ENCODE measurements around the gene KATNAL1.
A peak's percentile ranks its signal among the peaks of the same experiment; 100 is the strongest.

The KATNAL1 gene

GRCh38 chr13:30334663-30335386 lies 27.5 kb upstream of the KATNAL1 start:
- DNase-seq (ENCODE audit: insufficient read length, low spot score) (no peak), FAIRE-seq (peak; percentile 62)
- TF ChIP-seq PAX5 (IDR thresholded peaks at IDR 0.05; ENCODE audit: insufficient read depth, low read length, severe bottlenecking) = no peak
- no peak for TF ChIP-seq SPI1 (IDR thresholded peaks at IDR 0.05; ENCODE audit: low read depth, low read length)
- no peak for TF ChIP-seq TAF1 (IDR thresholded peaks at IDR 0.05; ENCODE audit: low read depth, low read length)
- TF ChIP-seq POLR2AphosphoS5 (IDR thresholded peaks at IDR 0.05; ENCODE audit: low read depth, low read length) = no peak
- TF ChIP-seq POLR2A (IDR thresholded peaks at IDR 0.05; ENCODE audit: low read depth, low read length) = no peak
- no peak for TF ChIP-seq POU2F2 (IDR thresholded peaks at IDR 0.05; ENCODE audit: low read depth, low read length)

DNA sequence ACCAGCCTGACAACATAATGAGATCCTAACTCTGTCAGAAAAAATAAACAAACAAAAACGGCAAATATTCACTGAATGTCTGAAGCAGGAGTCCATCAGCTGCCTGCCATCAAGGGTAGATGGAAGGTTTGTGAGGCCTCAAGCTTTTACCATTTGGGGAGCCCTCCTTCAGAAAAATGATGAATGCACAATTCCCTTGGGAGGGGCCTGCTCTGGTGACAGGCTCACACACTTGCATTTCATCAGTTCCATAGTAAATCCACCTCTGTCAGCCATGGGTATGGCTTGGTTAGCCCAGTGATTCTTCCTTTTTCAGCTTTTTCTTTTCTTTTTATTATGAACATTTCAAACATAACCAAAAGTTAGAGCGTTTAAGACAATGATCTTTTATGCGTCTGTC lies 26.3 kb upstream of the KATNAL1 start:
- no peak for FAIRE-seq
- no peak for DNase-seq (ENCODE audit: insufficient read length, low spot score)
- TF ChIP-seq PAX5 (IDR thresholded peaks at IDR 0.05; ENCODE audit: insufficient read depth, low read length, severe bottlenecking) (no peak), TAF1 (IDR thresholded peaks at IDR 0.05; ENCODE audit: low read depth, low read length) (no peak), POLR2AphosphoS5 (IDR thresholded peaks at IDR 0.05; ENCODE audit: low read depth, low read length) (no peak), POU2F2 (IDR thresholded peaks at IDR 0.05; ENCODE audit: low read depth, low read length) (no peak), POLR2A (IDR thresholded peaks at IDR 0.05; ENCODE audit: low read depth, low read length) (no peak)

GRCh38 chr13:30332456-30333143 lies 25.2 kb upstream of the KATNAL1 start:
- FAIRE-seq (peak; percentile 35), DNase-seq (ENCODE audit: insufficient read length, low spot score) (no peak)
- TF ChIP-seq POLR2A (IDR thresholded peaks at IDR 0.05; ENCODE audit: low read depth, low read length) (no peak), TAF1 (IDR thresholded peaks at IDR 0.05; ENCODE audit: low read depth, low read length) (no peak), PAX5 (IDR thresholded peaks at IDR 0.05; ENCODE audit: insufficient read depth, low read length, severe bottlenecking) (no peak), SPI1 (IDR thresholded peaks at IDR 0.05; ENCODE audit: low read depth, low read length) (peak; percentile 82)

- DNase-seq (ENCODE audit: insufficient read length, low spot score) = no peak
- TF ChIP-seq POU2F2 (IDR thresholded peaks at IDR 0.05; ENCODE audit: low read depth, low read length) (no peak), TAF1 (IDR thresholded peaks at IDR 0.05; ENCODE audit: low read depth, low read length) (no peak), SPI1 (IDR thresholded peaks at IDR 0.05; ENCODE audit: low read depth, low read length) (no peak), POLR2AphosphoS5 (IDR thresholded peaks at IDR 0.05; ENCODE audit: low read depth, low read length) (no peak), POLR2A (IDR thresholded peaks at IDR 0.05; ENCODE audit: low read depth, low read length) (no peak), PAX5 (IDR thresholded peaks at IDR 0.05; ENCODE audit: insufficient read depth, low read length, severe bottlenecking) (no peak)
Measured at GRCh38 chr13:30331331-30331771, 24.0 kb upstream of the KATNAL1 start.

GRCh38 chr13:30329009-30329585 lies 21.7 kb upstream of the KATNAL1 start:
- FAIRE-seq = no peak
- DNase-seq (ENCODE audit: insufficient read length, low spot score) = no peak
- TF ChIP-seq POLR2AphosphoS5 (IDR thresholded peaks at IDR 0.05; ENCODE audit: low read depth, low read length) (no peak), SPI1 (IDR thresholded peaks at IDR 0.05; ENCODE audit: low read depth, low read length) (no peak), POLR2A (IDR thresholded peaks at IDR 0.05; ENCODE audit: low read depth, low read length) (no peak), TAF1 (IDR thresholded peaks at IDR 0.05; ENCODE audit: low read depth, low read length) (no peak), PAX5 (IDR thresholded peaks at IDR 0.05; ENCODE audit: insufficient read depth, low read length, severe bottlenecking) (no peak), POU2F2 (IDR thresholded peaks at IDR 0.05; ENCODE audit: low read depth, low read length) (no peak)

More at GRCh38 chr13:30331331-30331771, 24.0 kb upstream of the KATNAL1 start:
- peak; percentile 77 for FAIRE-seq

GRCh38 chr13:30325668-30326067 lies 18.3 kb upstream of the KATNAL1 start:
- no peak for TF ChIP-seq TAF1 (IDR thresholded peaks at IDR 0.05; ENCODE audit: low read depth, low read length)
- no peak for TF ChIP-seq POU2F2 (IDR thresholded peaks at IDR 0.05; ENCODE audit: low read depth, low read length)
- TF ChIP-seq SPI1 (IDR thresholded peaks at IDR 0.05; ENCODE audit: low read depth, low read length) = no peak
- TF ChIP-seq POLR2A (IDR thresholded peaks at IDR 0.05; ENCODE audit: low read depth, low read length) = no peak
- TF ChIP-seq POLR2AphosphoS5 (IDR thresholded peaks at IDR 0.05; ENCODE audit: low read depth, low read length) = no peak
- TF ChIP-seq PAX5 (IDR thresholded peaks at IDR 0.05; ENCODE audit: insufficient read depth, low read length, severe bottlenecking) = no peak
- DNase-seq (ENCODE audit: insufficient read length, low spot score) (no peak), FAIRE-seq (no peak)

DNA sequence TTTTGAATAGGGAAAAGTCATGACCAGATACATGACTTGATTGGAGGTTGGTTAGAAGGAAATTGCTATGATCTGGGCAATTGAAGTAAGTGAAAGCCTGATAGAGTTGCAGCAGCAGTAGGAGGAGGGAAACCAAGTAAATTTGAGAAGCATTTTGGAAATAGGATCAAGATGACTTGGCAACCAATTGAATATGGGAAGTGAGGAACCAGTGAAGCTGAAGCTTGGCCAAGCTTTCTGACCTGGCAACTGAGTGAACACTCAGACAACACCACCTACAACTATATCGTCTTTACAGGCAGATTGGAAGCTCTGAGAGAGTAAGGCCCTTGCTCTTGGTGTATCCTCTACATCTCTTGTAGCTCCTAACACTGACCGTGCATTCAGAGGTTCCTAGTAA lies 16.2 kb upstream of the KATNAL1 start:
- no peak for TF ChIP-seq TAF1 (IDR thresholded peaks at IDR 0.05; ENCODE audit: low read depth, low read length)
- TF ChIP-seq SPI1 (IDR thresholded peaks at IDR 0.05; ENCODE audit: low read depth, low read length) = no peak
- TF ChIP-seq POLR2AphosphoS5 (IDR thresholded peaks at IDR 0.05; ENCODE audit: low read depth, low read length) = no peak
- no peak for TF ChIP-seq POLR2A (IDR thresholded peaks at IDR 0.05; ENCODE audit: low read depth, low read length)
- FAIRE-seq = no peak
- no peak for DNase-seq (ENCODE audit: insufficient read length, low spot score)

DNA sequence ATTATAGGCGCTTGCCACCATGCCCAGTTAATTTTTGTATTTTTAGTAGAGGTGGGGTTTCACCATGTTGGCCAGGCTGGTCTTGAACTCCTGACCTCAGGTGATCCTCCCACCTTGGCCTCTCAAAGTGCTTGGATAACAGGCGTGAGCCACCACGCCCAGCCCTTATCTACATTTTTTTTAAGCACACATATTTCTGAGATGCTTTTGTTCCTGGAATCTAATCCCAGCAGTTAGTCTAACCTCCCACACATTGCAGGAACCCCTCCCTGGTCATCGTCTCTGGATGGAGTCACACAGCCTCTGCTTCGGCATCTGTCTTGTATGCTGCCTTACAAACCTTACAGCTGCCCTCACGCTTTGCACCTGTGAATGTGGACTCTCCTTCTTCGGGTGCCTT lies 15.1 kb upstream of the KATNAL1 start:
- no peak for TF ChIP-seq TAF1 (IDR thresholded peaks at IDR 0.05; ENCODE audit: low read depth, low read length)
- no peak for TF ChIP-seq POLR2AphosphoS5 (IDR thresholded peaks at IDR 0.05; ENCODE audit: low read depth, low read length)
- TF ChIP-seq POLR2A (IDR thresholded peaks at IDR 0.05; ENCODE audit: low read depth, low read length) = no peak
- TF ChIP-seq POU2F2 (IDR thresholded peaks at IDR 0.05; ENCODE audit: low read depth, low read length) = no peak
- FAIRE-seq (no peak), DNase-seq (ENCODE audit: insufficient read length, low spot score) (no peak)

DNA sequence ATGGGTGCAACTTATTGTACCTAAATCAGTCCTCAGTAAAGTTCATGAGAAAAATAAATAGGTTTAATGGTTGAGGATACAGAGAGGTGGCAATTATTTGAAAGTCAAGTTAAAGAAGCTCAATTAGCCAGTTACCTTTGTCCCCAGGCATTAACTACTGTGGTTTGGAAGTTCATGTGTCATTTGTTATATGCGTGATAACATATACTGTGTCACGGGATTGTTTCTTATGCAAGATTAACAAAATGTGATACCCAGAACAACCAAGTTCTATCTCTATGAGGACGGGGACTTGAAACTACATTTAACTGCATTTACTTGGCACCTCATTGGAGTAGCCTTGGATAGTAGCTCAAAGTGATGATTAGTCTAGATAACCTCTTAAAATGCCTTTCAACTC lies 13.9 kb upstream of the KATNAL1 start:
- FAIRE-seq = peak; percentile 31

More for the DNA sequence above, 13.9 kb upstream of the KATNAL1 start:
- no peak for TF ChIP-seq POLR2AphosphoS5 (IDR thresholded peaks at IDR 0.05; ENCODE audit: low read depth, low read length)
- TF ChIP-seq POU2F2 (IDR thresholded peaks at IDR 0.05; ENCODE audit: low read depth, low read length) = no peak
- no peak for TF ChIP-seq PAX5 (IDR thresholded peaks at IDR 0.05; ENCODE audit: insufficient read depth, low read length, severe bottlenecking)
- no peak for TF ChIP-seq POLR2A (IDR thresholded peaks at IDR 0.05; ENCODE audit: low read depth, low read length)
- TF ChIP-seq SPI1 (IDR thresholded peaks at IDR 0.05; ENCODE audit: low read depth, low read length) = no peak
- DNase-seq (ENCODE audit: insufficient read length, low spot score) = no peak
